Right ventricle myocardium inferior (tissue), 1 donor: ENCODE results near the gene VPS72. TPM values are rescaled to one million over a fixed set of nuclear protein-coding genes. Genes with fewer than 3 reads are reported as not detected.
"Not testable (repeated sequence)": the region's sequence is repeated elsewhere in the genome, so short reads cannot be mapped to it uniquely, and the experiment has no call there.

ENCODE experiments used
- ATAC-seq: fragments of 200-7000 bp; cut with Tn5 transposase; one replicate; pipeline ENCODE4 v1.9.1; 2020; ENCODE audit warnings: mild to moderate bottlenecking, moderate library complexity
- DNase-seq: peaks from one replicate; pipeline ENCODE4 v3.0.0; 2021; ENCODE audit errors: missing footprints
- intact Hi-C: fragments of 100-400 bp; cut with DNase I; formaldehyde crosslinking; loops from one replicate; pipeline ENCODE4 v1.11.0; 2022
- total RNA-seq: library from RNA; stranded (reverse); fragmentation: NEBNext Ultra II Directional; extraction: Animal tissue kit (Norgen Biotek cat#: 25700); gene quantifications from one replicate; pipeline ENCODE4 v1.2.1, GENCODE V29; 2021
- donor health status: DM: no; HTN: yes; CAD: no; lungs with severe emphysema.

VPS72 gene
- total RNA-seq, 1 donor from 2014 or later = 47.1 TPM

DNA sequence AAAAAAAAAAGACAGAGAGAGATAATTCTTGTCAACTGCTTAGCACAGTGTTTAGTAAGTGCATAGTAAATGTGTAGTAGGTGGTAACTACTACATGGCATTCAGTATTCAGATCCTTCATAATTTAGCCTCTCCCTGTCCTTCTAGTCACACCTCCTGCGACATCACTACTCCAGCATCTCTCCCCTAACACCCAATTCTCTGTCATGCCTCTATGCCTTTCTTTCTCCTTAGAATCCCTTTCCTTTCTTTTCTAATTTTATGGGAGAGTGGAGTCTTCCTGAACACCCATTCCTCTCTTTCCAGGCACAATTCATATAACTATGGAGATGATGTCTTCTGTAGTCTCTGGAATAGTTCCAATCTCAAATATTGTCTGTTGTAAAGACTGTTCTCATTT is 3.9 kb upstream of the VPS72 start:
- intact Hi-C loops = no loop called here
- DNase-seq = no peak
- no peak for ATAC-seq

DNA sequence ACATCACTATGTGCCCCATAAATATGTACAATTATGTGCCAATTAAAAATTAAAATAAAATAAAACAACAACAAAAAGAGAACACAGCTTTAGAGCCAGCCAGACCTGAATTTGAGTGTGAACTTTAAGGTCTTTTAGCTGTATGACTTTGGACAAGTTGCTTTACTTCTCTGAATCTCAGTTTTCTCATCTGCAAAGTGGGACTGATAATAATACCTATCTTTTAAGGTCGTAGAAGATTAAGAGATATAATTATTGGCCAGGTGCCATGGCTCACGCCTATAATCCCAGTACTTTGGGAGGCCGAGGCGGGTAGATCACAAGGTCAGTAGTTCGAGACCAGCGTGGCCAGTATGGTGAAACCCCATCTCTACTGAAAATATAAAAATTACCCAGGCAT is 3.3 kb upstream of the VPS72 start:
- DNase-seq = no peak
- intact Hi-C loops = no loop called here

DNA sequence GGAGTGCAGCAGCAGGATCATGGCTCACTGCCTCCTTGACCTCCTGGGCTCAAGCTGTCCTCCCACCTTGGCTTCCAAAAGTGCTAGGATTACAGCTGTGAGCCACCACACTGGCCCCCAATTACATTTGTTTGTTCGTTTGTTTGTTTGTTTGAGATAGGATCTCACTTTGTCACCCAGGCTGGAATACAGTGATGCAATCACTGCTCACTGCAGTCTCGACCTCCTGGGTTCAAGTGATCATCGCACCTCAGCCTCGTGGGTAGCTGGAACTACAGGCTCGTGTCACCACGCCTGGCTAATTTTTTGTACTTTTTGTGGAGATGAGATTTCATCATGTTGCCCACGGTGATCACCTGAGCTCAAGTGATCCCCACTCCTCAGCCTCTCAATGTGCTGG is 2.0 kb upstream of the VPS72 start:
- ATAC-seq = no peak
- intact Hi-C loops = no loop called here
- DNase-seq = no peak

More for the DNA sequence above, 3.3 kb upstream of the VPS72 start:
- no peak for ATAC-seq

DNA sequence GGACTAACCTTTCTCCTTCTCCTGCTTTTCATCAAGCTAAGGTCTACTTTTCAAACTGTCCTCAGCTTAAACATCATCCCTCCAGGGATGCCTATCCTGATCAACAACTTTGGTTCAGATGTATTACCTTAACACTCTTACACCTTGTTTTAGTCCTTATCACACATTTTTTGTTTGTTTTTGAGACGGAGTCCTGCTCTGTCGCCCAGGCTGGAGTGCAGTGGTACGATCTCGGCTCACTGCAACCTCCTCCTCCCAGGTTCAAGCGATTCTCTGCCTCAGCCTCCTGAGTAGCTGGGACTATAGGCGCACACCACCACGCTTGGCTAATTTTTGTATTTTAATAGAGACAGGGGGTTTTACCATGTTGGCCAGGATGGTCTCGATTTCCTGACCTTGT is 1.3 kb downstream of the VPS72 start:
- ATAC-seq, DNase-seq, intact Hi-C loops: not testable (repeated sequence)

DNA sequence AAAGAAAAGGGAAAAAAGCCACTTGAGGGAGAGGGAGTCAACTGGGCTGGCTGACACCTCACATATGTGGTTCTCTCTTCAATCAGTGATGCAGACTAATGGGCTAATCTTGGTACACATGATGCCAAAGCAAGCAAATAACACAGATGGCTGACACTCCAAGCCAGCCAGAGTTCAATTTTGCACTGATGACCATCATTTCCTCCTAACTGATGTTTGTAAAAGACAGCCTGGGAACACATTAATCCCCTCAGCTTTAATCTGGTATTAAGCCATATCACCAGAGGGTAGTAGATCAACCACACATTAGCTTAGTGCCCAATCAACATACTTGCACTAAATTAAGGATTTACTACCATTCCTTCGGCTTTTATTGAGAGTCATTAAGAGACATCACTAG is 2.8 kb downstream of the VPS72 start:
- ATAC-seq = no peak
- DNase-seq = no peak
- intact Hi-C loops = no loop called here

DNA sequence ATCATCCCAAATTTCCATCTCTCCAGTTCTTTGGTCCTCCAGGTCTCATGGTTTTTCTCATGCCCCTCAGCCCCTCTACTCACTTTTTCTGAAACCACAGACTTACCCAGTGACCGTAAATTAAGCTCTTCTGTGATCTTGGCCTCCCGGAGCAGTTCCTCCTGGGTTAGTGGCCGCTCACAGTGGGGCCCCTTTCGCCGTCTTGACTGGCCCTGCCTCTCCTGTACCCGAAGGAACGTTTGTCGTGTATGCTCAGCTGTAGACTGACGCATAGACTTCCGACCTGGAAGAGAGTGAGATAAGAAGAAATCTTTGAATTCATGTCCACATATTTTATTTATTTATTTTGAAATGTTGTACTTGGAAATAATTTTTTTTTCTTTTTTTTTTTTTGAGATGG is 5.8 kb downstream of the VPS72 start:
- no peak for ATAC-seq
- intact Hi-C loops = no loop called here
- no peak for DNase-seq

DNA sequence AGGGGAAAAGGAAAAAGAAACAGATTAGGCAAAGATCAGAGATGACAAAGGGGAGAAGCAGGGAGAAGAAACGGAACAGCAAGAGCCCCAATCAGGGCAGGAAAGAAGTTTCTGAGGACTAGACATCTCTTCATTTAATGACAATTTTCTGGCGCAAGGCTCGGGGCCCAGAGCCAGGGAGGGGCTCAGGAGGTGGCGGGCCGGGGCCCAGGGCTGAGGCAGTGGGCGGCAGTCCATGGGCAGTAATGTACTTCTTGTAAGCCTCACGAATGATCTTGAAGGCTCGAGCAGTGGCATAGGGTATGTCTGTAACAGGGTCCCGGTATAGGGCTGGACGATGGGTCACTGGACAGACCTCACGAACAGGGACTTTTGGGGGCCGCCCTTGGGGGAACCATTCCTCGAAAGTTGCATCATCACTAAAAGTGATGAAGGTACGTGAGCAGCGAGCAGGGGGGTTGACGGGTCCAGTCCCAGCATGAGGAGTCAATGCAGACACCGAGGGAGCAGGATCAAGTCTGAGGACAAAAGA is 13.4 kb downstream of the VPS72 start:
- ATAC-seq = no peak
- intact Hi-C loops = no loop called here
- no peak for DNase-seq

DNA sequence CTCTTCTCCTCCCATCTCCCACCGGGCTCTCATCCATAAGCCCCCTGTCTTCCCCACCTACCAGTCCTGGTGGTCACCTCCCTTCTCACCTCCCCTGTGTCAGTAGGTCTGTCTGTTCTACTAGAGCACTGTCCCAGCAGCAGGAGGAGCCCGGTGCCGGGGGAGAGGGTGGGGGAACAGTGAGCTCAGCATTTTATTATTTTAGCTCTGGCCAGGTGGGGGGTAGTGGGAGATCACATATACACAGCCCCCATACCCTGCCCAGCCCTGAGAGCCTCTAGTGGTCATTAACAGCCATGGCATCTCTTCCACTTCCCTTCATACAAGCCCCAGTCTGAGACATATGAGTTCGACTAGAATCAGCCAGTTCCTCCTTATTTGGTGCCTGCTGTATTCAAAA is 14.1 kb downstream of the VPS72 start, which contains the start of gene TMOD4:
TMOD4 (minus strand) TSS at position 119 of the 400 bp plus-strand sequence. CDS start 1,106 bp downstream, outside the sequence.
- peak; percentile 48 for ATAC-seq

DNA sequence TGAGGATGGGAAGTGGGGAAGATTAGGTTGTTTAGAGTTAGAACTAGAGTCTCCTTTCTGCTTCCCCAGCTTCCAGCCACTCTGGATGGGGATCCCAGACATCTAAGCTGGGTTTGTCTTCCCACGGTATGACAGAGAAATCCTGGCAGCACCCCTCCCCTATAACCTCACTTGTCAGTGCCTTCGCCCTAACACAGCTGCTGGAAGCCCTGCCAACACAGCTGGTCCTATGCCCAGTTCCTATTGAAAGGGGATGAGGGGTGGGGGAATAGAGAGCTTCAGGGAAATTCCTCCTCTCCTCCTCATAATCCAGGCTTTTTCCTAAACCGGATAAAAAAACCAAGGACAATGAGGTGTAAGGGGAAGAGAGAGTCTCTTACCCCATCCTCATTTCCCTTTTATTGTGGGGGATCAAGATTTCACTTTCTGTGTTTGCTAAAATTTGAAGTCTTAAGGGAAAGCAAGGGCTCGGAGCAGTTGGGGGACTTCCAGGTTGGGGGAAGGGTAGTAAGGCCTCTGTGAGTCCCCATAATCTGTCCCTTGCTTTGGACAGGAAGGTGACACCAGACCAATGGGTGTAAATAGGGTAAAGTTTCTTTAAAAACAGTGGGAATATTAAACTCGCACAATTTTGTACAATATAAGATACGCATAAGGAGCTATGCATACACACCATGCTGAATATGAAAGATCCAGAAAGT is 14.8 kb downstream of the VPS72 start:
- no peak for DNase-seq
- ATAC-seq = peak; percentile 49
- intact Hi-C loops = no loop called here

More for the DNA sequence above, 14.1 kb downstream of the VPS72 start, which contains the start of gene TMOD4:
- intact Hi-C loops = no loop called here
- DNase-seq = no peak

DNA sequence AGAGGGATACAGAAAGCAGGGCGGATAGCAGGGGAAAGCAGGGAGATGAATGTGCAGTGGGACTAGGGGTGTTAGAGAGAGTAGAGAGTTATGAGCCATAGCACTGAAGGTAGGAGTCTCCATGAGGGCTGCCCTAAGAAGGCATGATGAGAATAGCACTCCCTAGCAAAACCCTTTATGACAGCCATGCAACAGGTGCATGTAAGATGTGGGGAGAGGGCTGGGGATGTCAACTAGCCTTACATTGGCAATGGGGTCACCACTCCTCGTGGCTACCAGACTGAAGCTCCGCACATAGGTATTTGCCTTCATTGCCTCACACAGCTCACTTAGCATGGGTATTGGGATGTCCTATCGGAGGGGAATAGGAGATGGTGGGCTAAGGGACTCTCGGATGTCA is 18.8 kb downstream of the VPS72 start:
- intact Hi-C loops = no loop called here
- DNase-seq = no peak
- no peak for ATAC-seq

DNA sequence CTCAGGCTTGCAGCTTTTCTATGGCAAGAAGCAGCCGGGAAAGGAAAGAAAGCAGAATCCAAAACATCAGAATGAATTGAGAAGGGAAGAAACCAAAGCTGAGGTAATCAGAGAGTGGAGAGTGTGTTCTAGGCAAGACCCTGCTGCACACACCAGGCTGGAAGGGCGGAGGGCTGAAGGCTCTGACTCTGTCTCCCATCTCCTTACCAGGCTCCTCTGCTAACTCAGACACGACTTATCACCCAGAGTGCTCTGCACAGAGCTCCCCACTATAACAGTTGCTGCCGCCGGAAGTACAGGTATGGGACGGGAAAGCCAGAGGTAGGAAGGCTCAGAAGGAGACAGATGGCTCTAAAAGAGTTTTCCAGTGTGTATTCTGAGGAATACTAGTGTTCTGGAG is 22.9 kb downstream of the VPS72 start:
- intact Hi-C loops = no loop called here
- DNase-seq = no peak
- no peak for ATAC-seq

DNA sequence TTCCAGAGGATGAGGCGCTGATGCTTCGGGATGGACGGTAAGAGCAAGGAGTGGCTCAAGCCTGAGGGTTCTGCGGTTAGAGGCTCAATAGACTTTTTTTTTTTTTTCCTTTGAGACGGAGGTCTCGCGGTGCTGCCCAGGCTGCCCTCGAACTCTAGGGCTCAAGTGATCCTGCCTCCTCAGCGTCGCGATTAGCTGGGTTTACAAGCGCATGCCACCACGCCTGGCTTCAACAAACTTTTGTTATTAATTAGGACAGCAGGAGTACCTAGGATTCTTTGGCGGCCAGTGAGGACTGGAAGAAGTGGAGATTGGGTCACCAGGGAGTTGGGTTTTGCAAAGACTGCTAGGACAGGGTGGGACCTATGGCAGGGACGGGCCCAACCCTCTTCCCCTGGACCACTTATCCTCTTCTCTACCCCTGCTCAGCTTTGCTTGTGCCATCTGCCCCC is 23.5 kb downstream of the VPS72 start:
- ATAC-seq (no peak), DNase-seq (no peak)
- intact Hi-C loops = no loop called here

DNA sequence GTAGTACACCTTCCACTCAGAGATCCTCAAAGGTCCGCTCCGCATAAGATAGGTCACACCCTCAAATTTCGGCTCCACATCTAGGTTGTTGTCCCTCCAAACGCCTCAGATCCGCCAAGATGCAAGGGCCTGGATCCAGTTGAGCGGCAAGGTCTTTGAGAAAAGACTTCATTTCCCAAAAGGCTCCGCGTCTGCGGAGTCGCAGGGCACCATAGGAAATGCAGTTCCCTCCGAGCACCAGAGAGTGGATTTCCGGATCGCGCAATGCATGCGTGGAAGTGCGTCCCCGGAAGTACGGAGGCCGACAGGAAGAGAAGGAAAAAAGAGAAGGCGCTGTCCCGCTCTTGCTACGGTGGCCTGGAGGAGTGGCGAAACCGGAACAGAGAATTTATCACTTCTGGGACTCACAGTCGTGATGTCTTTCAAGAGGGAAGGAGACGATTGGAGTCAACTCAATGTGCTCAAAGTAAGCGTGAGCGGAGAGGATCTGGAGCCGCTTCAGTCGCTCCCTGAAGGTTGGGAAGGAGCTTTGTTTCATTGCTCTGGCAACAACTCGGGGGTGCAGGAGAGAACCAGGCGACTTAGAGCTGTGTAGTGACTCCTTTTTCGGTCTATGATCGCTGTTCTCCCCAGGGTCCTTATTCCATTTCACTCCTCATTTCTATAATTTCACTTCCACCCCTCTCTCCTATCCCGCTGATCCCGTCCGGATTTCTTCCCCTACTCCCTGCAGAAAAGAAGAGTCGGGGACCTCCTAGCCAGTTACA is 24.1 kb downstream of the VPS72 start, which contains the start of the genes LYSMD1 and SCNM1:
LYSMD1 (minus strand) TSS at position 165 of the 767 bp plus-strand sequence. CDS start 644 bp downstream, outside the sequence.
SCNM1 (plus strand) TSS at position 407 of the 767 bp plus-strand sequence; CDS start at position 416, 9 bp downstream.
- intact Hi-C loops = loop anchor here (1.0 kb wide), 1 partner anchor 20 kb away; the partner anchor contains the start of gene SEMA6C
- peak; percentile 97 for DNase-seq
- peak; percentile 95 for ATAC-seq

DNA sequence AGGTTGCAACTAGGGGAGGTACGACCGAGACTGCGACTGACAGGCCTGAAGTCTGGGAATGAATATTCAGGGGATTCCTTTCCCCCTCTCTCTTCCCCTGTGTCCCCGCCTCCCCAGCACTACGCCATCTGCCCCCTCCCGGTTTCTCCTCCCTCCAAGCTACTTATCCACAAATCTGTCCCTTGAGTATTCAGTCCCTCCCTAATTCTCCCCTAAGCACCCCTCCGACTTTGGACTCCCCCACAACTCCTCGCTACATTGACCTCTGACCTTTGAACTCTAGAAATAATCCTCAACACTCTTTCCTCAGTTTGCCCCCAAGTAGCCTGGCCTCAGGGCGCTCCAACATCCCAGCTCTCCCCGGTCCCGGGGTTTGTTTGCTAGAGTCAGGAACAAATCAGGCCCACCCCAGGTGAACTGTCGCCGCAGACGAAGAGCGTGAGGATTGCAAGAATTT is 24.7 kb downstream of the VPS72 start:
- no peak for DNase-seq
- intact Hi-C loops = loop anchor here (1.0 kb wide), 1 partner anchor 19 kb away; the partner anchor contains the start of gene SEMA6C
- peak; percentile 74 for ATAC-seq

DNA sequence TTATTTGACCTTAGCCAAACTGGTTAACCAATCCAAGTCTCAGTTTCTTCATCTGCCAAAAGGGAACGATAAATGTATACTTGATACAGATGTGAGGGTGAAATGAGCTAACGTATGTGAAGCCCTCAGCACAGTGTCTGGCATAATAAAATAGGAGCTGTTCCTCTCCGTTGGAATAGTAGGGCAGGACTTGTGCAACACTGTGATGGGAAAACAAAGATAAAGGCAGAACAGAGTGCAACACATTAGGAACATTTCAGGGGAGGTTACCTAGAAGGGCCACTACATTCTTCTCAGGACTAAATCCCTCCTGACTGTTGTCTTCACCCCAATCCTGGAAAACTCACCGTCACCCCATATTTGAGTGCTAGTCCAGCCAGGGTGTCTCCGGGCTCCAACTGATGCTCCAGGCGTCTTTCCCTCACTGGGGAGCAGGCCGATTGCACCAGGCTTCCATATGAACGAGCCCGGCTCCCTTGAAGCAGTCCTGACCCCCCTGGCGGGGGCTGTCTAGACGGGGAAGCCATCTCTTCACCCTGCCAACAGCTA is 25.2 kb downstream of the VPS72 start:
- DNase-seq (peak; percentile 71), ATAC-seq (peak; percentile 27)
- intact Hi-C loops = loop anchor here (1.0 kb wide), 1 partner anchor 19 kb away; the partner anchor contains the start of gene SEMA6C

DNA sequence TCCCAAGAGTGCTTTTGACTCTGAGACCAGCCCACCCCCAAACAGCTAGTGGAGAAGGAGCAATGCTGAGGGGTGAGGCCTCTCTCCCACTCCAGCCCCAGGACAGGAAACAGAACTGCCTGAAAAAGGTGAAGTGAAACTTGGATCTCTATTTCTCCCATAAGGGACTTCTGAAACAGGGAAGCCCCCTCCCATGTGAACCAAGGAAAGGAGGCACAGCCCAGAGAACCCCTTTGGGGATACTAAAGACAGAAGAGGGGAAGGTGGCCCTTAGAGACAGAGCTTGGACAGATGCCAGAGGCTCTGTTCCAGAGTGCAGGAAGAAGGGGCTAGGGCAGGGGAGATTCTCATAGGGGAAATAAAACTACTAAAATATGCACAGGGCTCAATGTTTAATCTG is 30.6 kb downstream of the VPS72 start:
- intact Hi-C loops = no loop called here
- DNase-seq = no peak
- no peak for ATAC-seq

DNA sequence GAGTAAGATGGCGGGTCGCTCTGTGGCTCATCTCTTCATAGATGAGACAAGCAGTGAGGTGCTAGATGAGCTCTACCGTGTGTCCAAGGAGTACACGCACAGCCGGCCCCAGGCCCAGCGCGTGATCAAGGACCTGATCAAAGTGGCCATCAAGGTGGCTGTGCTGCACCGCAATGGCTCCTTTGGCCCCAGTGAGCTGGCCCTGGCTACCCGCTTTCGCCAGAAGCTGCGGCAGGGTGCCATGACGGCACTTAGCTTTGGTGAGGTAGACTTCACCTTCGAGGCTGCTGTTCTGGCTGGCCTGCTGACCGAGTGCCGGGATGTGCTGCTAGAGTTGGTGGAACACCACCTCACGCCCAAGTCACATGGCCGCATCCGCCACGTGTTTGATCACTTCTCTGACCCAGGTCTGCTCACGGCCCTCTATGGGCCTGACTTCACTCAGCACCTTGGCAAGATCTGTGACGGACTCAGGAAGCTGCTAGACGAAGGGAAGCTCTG is 31.2 kb downstream of the VPS72 start:
- intact Hi-C loops = no loop called here
- DNase-seq (no peak), ATAC-seq (no peak)

DNA sequence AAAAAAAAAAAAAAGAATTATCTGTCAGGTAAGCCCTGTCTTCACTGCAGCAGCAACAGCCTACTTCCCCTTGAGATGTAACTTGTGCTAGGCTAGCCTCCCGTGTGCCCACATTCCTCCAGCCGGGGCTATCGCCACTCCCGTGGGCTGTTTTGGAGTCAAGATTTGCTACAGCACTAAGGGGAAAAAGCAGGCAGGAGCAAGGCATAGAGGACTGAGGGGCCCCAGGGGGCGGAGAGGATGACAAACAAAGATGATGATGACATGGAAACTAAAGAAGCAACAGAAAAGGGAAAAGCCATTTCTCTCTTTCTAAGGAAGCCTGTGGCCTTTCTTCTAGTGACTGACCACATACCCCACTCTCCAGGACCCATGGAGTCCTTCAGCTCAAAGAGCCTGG is 31.7 kb downstream of the VPS72 start:
- ATAC-seq (no peak), DNase-seq (no peak)
- intact Hi-C loops = no loop called here

DNA sequence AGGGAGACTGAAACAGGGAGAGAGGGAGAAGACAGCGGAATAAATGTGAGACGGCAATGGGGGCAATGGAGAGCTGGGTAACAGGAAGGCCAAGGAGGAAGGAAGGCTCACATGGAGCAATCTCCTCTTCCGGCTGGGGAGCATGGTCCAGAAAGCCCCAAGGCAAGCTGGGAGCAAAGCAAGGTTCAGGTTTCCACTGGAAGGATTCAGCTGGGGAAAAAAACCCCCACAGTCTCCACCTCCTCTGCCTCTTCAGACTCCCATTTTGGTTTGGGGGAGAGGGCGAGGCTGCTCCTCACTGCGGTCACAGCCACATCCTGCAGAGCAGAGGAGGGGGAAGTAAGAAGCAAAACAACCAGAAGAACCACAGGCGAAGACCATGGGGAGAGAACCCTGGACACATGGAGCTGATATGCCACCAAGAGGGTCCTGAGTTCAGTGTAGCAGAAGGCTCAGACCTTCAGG is 32.9 kb downstream of the VPS72 start:
- intact Hi-C loops = loop anchor here (2.0 kb wide), 1 partner anchor 56 kb away; no protein-coding TSS in a partner anchor
- ATAC-seq (peak; percentile 49), DNase-seq (no peak)
